Colonic mucosa (tissue), 4 donors: Measurements from ENCODE around the gene ABI2. TPM values are rescaled to one million over a fixed set of nuclear protein-coding genes. Genes with fewer than 3 reads are reported as not detected.
"Not testable (repeated sequence)": the region's sequence is repeated elsewhere in the genome, so short reads cannot be mapped to it uniquely, and the experiment has no call there.

Experiments used
- DNase-seq: peaks from one replicate; pipeline ENCODE4 v3.0.0-alpha.2; 2020
- H3K27ac ChIP-seq: fragments of 200-600 bp; one replicate; pipeline ENCODE4 v1.8.0; 2021
- H3K27me3 ChIP-seq: fragments of 200-600 bp; one replicate; pipeline ENCODE4 v1.8.0; 2021
- H3K36me3 ChIP-seq: fragments of 200-600 bp; one replicate; pipeline ENCODE4 v1.8.0; 2021
- H3K4me1 ChIP-seq: fragments of 200-600 bp; one replicate; pipeline ENCODE4 v1.8.0; 2021; ENCODE audit warnings: mild to moderate bottlenecking
- H3K4me3 ChIP-seq: fragments of 200-600 bp; one replicate; pipeline ENCODE4 v1.8.0; 2021
- H3K9ac ChIP-seq, 2 donors: one replicate each; pipeline ENCODE4 v1.7.0; 2013; ENCODE audit warnings: control low read depth in 2 of 2, low read depth in 2 of 2, low read length in 2 of 2
- H3K9me3 ChIP-seq: fragments of 200-600 bp; one replicate; pipeline ENCODE4 v1.8.0; 2021
- CTCF ChIP-seq: fragments of 200-600 bp; IDR thresholded peaks from one replicate; pipeline ENCODE4 v1.8.0; 2022; ENCODE audit warnings: antibody characterized with exemption, mild to moderate bottlenecking
- intact Hi-C: fragments of 100-400 bp; cut with DNase I; formaldehyde crosslinking; loops from one replicate; pipeline ENCODE4 v1.14.1; 2022
- total RNA-seq, 2 donors: library from RNA; stranded (reverse); fragmentation: NEBNext Ultra II Directional in 1 of 2; extraction: Animal tissue kit (Norgen Biotek cat#: 25700) in 1 of 2; gene quantifications; one replicate each; pipeline ENCODE4 v1.2.1, GENCODE V29; 2021
- donor health status: healthy.
- donor health status: DM: no; HTN: no; CAD: no.
- donor health status: DM: no; HTN: no; CAD: no.

ABI2 gene
- total RNA-seq, 2 donors from 2014 or later: 23.8 to 24.5 TPM

- Histone ChIP-seq H3K4me3 (no peak overlapping the region), H3K9ac (no peak overlapping the region), H3K27me3 (no peaks in the 10 kb centered on the region), H3K4me1 (no peaks in the 10 kb centered on the region), H3K27ac (no peak overlapping the region), H3K36me3 (no peaks in the 10 kb centered on the region), H3K9me3 (no peaks in the 10 kb centered on the region)
- DNase-seq: no peak
- intact Hi-C loops: no loop called here
- no peak for TF ChIP-seq CTCF
Observed at GRCh38 chr2:203379156-203379555, 51.0 kb downstream of the ABI2 start.

- Histone ChIP-seq H3K36me3 (no peaks in the 10 kb centered on the region), H3K4me3 (no peak overlapping the region), H3K4me1 (no peaks in the 10 kb centered on the region), H3K27me3 (no peaks in the 10 kb centered on the region), H3K9me3 (no peaks in the 10 kb centered on the region), H3K27ac (no peak overlapping the region), H3K9ac (no peak overlapping the region)
- no peak for DNase-seq
- intact Hi-C loops: no loop called here
- TF ChIP-seq CTCF: no peak
Observed at GRCh38 chr2:203383038-203383437, 54.8 kb downstream of the ABI2 start.

- H3K9me3 ChIP-seq, H3K36me3 ChIP-seq, H3K4me3 ChIP-seq, H3K27ac ChIP-seq, H3K9ac ChIP-seq, H3K27me3 ChIP-seq, H3K4me1 ChIP-seq, intact Hi-C loops, DNase-seq: not testable (repeated sequence)
Observed at GRCh38 chr2:203388153-203388552, 60.0 kb downstream of the ABI2 start.

- Histone ChIP-seq H3K9me3 (no peaks in the 10 kb centered on the region), H3K9ac (no peak overlapping the region), H3K4me1 (no peaks in the 10 kb centered on the region), H3K27me3 (no peaks in the 10 kb centered on the region), H3K36me3 (no peaks in the 10 kb centered on the region), H3K4me3 (no peak overlapping the region), H3K27ac (no peak overlapping the region)
- intact Hi-C loops: no loop called here
- DNase-seq: no peak
- no peak for TF ChIP-seq CTCF
Observed at GRCh38 chr2:203394519-203395227, 66.5 kb downstream of the ABI2 start.

GRCh38 chr2:203395858-203396257 is 67.7 kb downstream of the ABI2 start:
- no peak for DNase-seq
- H3K4me3 ChIP-seq: no peak overlapping the region
- H3K4me1 ChIP-seq: no peaks in the 10 kb centered on the region
- H3K9me3 ChIP-seq: no peaks in the 10 kb centered on the region
- no peak overlapping the region for H3K27ac ChIP-seq
- intact Hi-C loops: no loop called here
- H3K36me3 ChIP-seq: no peaks in the 10 kb centered on the region
- TF ChIP-seq CTCF: no peak
- H3K27me3 ChIP-seq: no peaks in the 10 kb centered on the region
- no peak overlapping the region for H3K9ac ChIP-seq

- no peak for DNase-seq
- no peaks in the 10 kb centered on the region for H3K9me3 ChIP-seq
- no peaks in the 10 kb centered on the region for H3K27me3 ChIP-seq
- H3K4me3 ChIP-seq: no peak overlapping the region
- no peak overlapping the region for H3K27ac ChIP-seq
- no peak overlapping the region for H3K9ac ChIP-seq
- intact Hi-C loops: no loop called here
- H3K4me1 ChIP-seq: no peaks in the 10 kb centered on the region
- H3K36me3 ChIP-seq: no peaks in the 10 kb centered on the region
- no peak for TF ChIP-seq CTCF
Observed at GRCh38 chr2:203396667-203397066, 68.5 kb downstream of the ABI2 start.
